Breast epithelium (tissue), 3 donors: ENCODE data around the gene MAST1.
"Not testable (repeated sequence)": the region's sequence is repeated elsewhere in the genome, so short reads cannot be mapped to it uniquely, and the experiment has no call there.

Experiments used
- CTCF ChIP-seq, 3 donors: fragments of 450-650 bp; IDR thresholded peaks; one replicate each; pipeline ENCODE4 v1.5.1; 2016 to 2017; ENCODE audit warnings: antibody characterized with exemption in 3 of 3, mild to moderate bottlenecking in 3 of 3, moderate library complexity in 3 of 3
- POLR2A ChIP-seq: fragments of 450-650 bp; IDR thresholded peaks from one replicate; pipeline ENCODE4 v1.6.1; 2016; ENCODE audit warnings: antibody characterized with exemption, mild to moderate bottlenecking, moderate library complexity
- POLR2AphosphoS5 ChIP-seq, 3 donors: sonication (generic); formaldehyde crosslinking; IDR thresholded peaks; one replicate each; pipeline ENCODE4 v1.6.1; 2017; ENCODE audit warnings: antibody characterized with exemption in 3 of 3

GRCh38 chr19:12817188-12817587 lies 21.1 kb upstream of the MAST1 start:
- TF ChIP-seq CTCF (IDR thresholded peaks at IDR 0.05); POLR2A; POLR2AphosphoS5 (IDR thresholded peaks at IDR 0.05): not testable (repeated sequence)
